ENCODE measurements around the gene BCR.
"Not testable (repeated sequence)": the region's sequence is repeated elsewhere in the genome, so short reads cannot be mapped to it uniquely, and the experiment has no call there.

Gene BCR

GRCh38 chr22:23359583-23360123, 179.3 kb downstream of the BCR start:
- H3K27me3 Mint-ChIP-seq = no peaks in the 10 kb centered on the region
- no peaks in the 10 kb centered on the region for H3K4me1 Mint-ChIP-seq (ENCODE audit: low read depth)
- no peaks in the 10 kb centered on the region for H3K9me3 Mint-ChIP-seq (ENCODE audit: low read depth)

GRCh38 chr22:23361676-23362075, 181.4 kb downstream of the BCR start:
- H3K27ac Mint-ChIP-seq = no peak overlapping the region
- H3K36me3 Mint-ChIP-seq = no peaks in the 10 kb centered on the region
- H3K9me3 Mint-ChIP-seq (ENCODE audit: low read depth) = no peaks in the 10 kb centered on the region
- H3K4me1 Mint-ChIP-seq (ENCODE audit: low read depth) = no peaks in the 10 kb centered on the region
- no peak overlapping the region for H3K4me3 Mint-ChIP-seq
- H3K27me3 Mint-ChIP-seq = no peaks in the 10 kb centered on the region

More at GRCh38 chr22:23359583-23360123, 179.3 kb downstream of the BCR start:
- no peak overlapping the region for H3K27ac Mint-ChIP-seq
- H3K4me3 Mint-ChIP-seq = no peak overlapping the region
- H3K36me3 Mint-ChIP-seq = no peaks in the 10 kb centered on the region

DNA sequence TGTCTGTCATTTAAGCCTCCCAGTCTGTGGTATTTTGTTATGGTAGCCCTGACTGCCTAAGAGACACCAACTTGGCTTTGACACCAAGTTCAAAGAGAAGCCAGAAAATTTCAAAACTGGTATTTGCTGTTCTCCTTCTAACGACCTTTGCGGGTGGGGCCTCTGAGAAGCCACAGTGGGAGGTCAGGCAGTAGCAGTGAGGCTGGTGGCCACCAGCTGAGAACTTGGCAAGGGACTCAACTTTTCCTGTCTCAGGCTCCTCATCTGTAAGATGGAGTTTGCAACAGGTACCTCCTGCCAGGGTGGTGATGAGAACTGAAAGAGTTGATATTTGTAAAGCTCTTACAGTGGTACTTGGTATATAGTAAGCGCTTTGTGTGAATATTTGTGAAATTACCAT, 183.4 kb downstream of the BCR start:
- Mint-ChIP-seq H3K4me1 (ENCODE audit: low read depth) (no peaks in the 10 kb centered on the region), H3K36me3 (no peaks in the 10 kb centered on the region), H3K4me3 (no peak overlapping the region), H3K9me3 (ENCODE audit: low read depth) (no peaks in the 10 kb centered on the region), H3K27me3 (peaks cover 2% of the 10 kb centered on the region), H3K27ac (no peak overlapping the region)

DNA sequence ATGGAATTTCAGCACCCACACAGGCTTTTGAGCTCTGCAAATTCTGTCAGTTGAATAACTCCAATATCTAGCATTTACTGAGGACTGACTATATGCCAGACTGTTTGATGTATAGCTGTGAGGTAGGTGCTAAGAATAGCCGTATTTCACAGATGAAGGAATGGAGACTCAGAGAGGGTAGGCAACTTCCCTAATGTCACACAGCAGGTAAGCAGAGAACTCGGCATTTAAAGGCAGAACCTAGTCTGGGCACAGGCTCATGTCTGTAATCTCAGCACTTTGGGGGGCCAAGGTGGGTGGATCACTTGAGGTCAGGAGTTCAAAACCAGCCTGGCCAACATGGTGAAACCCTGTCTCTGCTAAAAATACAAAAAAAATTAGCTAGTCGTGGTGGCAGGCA, 184.1 kb downstream of the BCR start:
- H3K27ac Mint-ChIP-seq = no peak overlapping the region
- no peak overlapping the region for H3K4me3 Mint-ChIP-seq
- no peaks in the 10 kb centered on the region for H3K9me3 Mint-ChIP-seq (ENCODE audit: low read depth)
- peaks cover 4% of the 10 kb centered on the region for H3K27me3 Mint-ChIP-seq
- no peaks in the 10 kb centered on the region for H3K4me1 Mint-ChIP-seq (ENCODE audit: low read depth)
- no peaks in the 10 kb centered on the region for H3K36me3 Mint-ChIP-seq

DNA sequence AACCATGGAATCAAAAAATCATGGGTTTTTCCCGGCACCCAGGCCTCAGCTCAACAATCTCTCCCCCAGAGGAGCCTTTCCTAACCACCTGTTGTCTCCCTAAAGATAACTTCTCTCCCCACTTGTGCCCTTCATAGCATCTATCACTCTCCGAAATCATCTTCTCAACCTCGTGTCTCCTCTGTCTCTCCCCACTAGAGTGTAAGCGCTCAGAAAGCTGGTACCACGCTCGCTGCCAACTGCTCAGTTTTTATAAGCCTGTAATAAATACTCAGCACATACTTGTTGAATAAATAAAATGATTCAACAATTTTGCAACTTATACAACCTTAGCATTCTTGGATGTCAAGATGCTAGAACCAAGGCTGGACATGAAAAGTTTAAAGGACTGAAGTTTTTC, 185.2 kb downstream of the BCR start:
- Mint-ChIP-seq H3K4me3 (no peak overlapping the region), H3K9me3 (ENCODE audit: low read depth) (no peaks in the 10 kb centered on the region), H3K27ac (no peak overlapping the region), H3K4me1 (ENCODE audit: low read depth) (no peaks in the 10 kb centered on the region), H3K27me3 (peaks cover 6% of the 10 kb centered on the region), H3K36me3 (no peaks in the 10 kb centered on the region)

GRCh38 chr22:23365961-23366360, 185.7 kb downstream of the BCR start:
- peaks cover 6% of the 10 kb centered on the region for H3K27me3 Mint-ChIP-seq
- no peaks in the 10 kb centered on the region for H3K4me1 Mint-ChIP-seq (ENCODE audit: low read depth)
- no peak overlapping the region for H3K27ac Mint-ChIP-seq
- no peak overlapping the region for H3K4me3 Mint-ChIP-seq
- no peaks in the 10 kb centered on the region for H3K36me3 Mint-ChIP-seq
- H3K9me3 Mint-ChIP-seq (ENCODE audit: low read depth) = no peaks in the 10 kb centered on the region

- not testable (repeated sequence) for H3K27me3 Mint-ChIP-seq; H3K36me3 Mint-ChIP-seq; H3K9me3 Mint-ChIP-seq (ENCODE audit: low read depth); H3K27ac Mint-ChIP-seq; H3K4me3 Mint-ChIP-seq; H3K4me1 Mint-ChIP-seq (ENCODE audit: low read depth)
These were observed 186.9 kb downstream of the BCR start for GRCh38 chr22:23367196-23367595.
